ENCODE data around the gene PFDN6. TPM values are rescaled to one million over a fixed set of nuclear protein-coding genes. Genes with fewer than 3 reads are reported as not detected.

PFDN6 gene
- total and polyA plus RNA-seq, 2 experiments from 2014 or later = 35.1 to 72.8 TPM

DNA sequence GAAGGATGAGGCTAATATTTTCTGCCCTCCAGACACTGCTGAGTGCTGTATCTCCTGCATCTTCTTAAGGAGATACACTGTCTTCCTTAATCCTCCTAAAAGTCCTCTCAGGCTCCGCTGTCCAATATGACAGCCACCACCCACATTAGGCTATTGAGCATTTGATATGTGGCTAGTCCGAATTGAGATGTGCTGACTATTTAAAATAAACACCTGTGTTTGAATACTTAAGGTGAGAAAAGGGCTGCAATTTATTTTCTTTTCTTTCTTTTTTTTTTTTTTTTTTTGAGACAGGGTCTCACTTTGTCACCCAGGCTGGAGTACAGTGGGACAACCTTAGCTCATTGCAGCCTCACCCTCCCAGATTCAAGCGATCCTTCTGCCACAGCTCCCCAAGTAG is 12.5 kb downstream of the PFDN6 start:
- Histone ChIP-seq H3K9me3 (ENCODE audit: low read depth) (no peaks in the 10 kb centered on the region), H3K4me1 (ENCODE audit: low read depth) (peaks cover 3% of the 10 kb centered on the region), H3K27me3 (no peaks in the 10 kb centered on the region), H3K36me3 (no peaks in the 10 kb centered on the region), H3K4me3 (no peak overlapping the region), H3K27ac (no peak overlapping the region)
- no peak for DNase-seq (ENCODE audit: low read depth in 1 of 2, low spot score in 1 of 2)
- TF ChIP-seq, protein P1, sequence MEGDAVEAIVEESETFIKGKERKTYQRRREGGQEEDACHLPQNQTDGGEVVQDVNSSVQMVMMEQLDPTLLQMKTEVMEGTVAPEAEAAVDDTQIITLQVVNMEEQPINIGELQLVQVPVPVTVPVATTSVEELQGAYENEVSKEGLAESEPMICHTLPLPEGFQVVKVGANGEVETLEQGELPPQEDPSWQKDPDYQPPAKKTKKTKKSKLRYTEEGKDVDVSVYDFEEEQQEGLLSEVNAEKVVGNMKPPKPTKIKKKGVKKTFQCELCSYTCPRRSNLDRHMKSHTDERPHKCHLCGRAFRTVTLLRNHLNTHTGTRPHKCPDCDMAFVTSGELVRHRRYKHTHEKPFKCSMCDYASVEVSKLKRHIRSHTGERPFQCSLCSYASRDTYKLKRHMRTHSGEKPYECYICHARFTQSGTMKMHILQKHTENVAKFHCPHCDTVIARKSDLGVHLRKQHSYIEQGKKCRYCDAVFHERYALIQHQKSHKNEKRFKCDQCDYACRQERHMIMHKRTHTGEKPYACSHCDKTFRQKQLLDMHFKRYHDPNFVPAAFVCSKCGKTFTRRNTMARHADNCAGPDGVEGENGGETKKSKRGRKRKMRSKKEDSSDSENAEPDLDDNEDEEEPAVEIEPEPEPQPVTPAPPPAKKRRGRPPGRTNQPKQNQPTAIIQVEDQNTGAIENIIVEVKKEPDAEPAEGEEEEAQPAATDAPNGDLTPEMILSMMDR (IDR thresholded peaks at IDR 0.05; ENCODE audit: low read depth, low read length) = no peak

DNA sequence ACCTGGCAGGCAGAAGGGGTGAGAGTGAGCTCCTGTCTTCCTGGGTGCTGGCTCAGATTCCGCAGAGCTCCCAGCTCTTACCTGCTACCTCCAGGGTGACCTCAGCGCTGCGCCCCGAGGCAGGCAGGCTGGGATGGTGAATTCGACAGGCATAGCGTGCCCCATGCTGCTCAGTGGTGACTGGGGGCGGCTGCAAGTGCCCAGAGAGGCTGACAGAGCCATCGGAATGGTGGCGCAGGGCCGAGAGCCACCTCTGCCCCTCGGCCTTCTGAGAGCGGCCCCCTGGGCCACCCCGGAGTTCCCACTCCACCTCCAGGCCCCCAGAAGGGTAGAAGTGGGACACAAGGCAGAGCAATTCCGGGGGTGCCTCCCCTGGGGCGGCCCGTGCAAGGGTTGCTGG is 14.8 kb downstream of the PFDN6 start:
- no peaks in the 10 kb centered on the region for H3K27me3 ChIP-seq
- TF ChIP-seq, protein P1 (IDR thresholded peaks at IDR 0.05; ENCODE audit: low read depth, low read length) = no peak
- H3K4me3 ChIP-seq = no peak overlapping the region
- H3K9me3 ChIP-seq (ENCODE audit: low read depth) = no peaks in the 10 kb centered on the region
- DNase-seq (ENCODE audit: low read depth in 1 of 2, low spot score in 1 of 2) = no peak
- no peak overlapping the region for H3K27ac ChIP-seq
- no peaks in the 10 kb centered on the region for H3K36me3 ChIP-seq
- no peaks in the 10 kb centered on the region for H3K4me1 ChIP-seq (ENCODE audit: low read depth)

DNA sequence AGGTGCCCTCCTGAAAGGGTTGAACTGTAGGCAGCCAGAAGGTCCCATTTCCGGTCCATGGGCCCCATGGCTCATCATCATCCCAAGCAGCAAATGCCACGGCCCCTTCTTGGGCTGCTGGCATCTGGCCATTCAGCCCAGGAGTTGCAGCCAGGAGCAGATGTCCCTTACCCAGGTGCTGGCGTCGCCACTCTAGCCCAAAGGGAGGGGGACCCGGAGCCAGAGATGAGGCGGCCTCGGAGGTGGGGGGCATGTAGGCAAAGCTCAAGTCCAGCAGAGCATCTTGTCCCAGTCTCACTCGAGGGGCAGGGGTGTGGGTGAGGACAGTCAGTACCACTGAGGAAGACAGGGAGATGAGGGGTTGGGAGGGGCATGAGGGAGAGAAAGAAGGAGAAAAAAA is 15.7 kb downstream of the PFDN6 start:
- DNase-seq (ENCODE audit: low read depth in 1 of 2, low spot score in 1 of 2) = no peak

DNA sequence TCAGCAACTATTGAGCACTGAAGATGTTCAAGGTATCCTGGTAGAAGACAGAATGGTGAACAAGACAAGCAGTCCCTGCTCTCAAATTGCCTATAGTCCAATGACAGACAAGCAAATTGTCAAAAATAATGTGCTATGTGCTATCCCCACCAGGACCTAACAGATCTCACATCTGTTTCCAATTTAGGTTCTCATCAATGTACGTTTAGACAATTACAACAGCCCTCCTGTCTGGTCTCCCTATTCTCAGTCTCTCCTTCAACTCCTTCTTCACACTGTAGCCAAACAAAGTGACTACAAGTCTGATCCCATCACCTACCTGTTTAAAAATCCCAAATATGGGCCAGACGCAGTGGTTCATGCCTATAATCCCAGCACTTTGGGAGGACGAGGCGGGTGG is 17.0 kb downstream of the PFDN6 start:
- Histone ChIP-seq H3K27me3 (no peaks in the 10 kb centered on the region), H3K9me3 (ENCODE audit: low read depth) (no peaks in the 10 kb centered on the region), H3K4me1 (ENCODE audit: low read depth) (no peaks in the 10 kb centered on the region), H3K4me3 (no peak overlapping the region), H3K36me3 (no peaks in the 10 kb centered on the region), H3K27ac (no peak overlapping the region)
- TF ChIP-seq, protein P1 (IDR thresholded peaks at IDR 0.05; ENCODE audit: low read depth, low read length) = no peak
- DNase-seq (ENCODE audit: low read depth in 1 of 2, low spot score in 1 of 2) = no peak

More for the DNA sequence above, 15.7 kb downstream of the PFDN6 start:
- no peaks in the 10 kb centered on the region for H3K27me3 ChIP-seq
- TF ChIP-seq, protein P1 (IDR thresholded peaks at IDR 0.05; ENCODE audit: low read depth, low read length) = no peak
- no peak overlapping the region for H3K27ac ChIP-seq
- no peaks in the 10 kb centered on the region for H3K9me3 ChIP-seq (ENCODE audit: low read depth)
- H3K4me3 ChIP-seq = no peak overlapping the region
- no peaks in the 10 kb centered on the region for H3K4me1 ChIP-seq (ENCODE audit: low read depth)
- no peaks in the 10 kb centered on the region for H3K36me3 ChIP-seq

DNA sequence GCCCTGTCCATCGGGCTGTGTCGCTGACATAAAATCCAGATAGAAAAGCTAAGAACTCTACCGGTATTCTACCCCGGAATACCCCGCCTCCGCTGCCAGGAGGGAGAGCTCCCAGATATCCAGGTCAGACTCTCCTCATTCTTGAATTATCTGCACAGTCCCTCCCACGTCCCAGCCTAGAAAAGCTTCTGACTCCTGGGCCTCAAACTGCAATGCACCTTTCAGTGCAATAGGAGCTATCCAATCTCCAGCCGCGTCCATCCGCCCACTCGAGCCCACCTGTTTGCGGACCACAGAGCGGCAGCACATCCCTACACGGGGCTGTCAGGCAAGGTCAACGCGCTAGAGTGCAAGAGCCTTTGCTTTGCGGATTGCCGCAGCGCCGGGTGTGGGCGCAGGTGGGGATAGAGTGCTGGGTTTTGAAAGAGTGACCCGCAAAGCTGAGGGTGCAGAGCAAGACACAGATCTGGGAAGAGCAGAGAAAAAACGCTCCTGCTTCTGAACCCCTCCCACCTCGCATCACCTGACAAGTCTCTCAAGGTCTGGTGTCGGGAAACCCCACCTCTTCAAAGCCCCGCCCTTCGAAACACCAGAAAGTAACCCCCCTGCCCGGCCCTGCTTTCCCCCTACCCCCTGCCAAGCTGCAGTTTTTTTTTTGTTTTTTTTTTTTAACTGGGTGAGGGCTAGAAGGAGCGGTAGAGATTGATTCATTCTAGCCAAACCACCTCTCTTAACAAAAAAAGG is 23.1 kb downstream of the PFDN6 start:
- Histone ChIP-seq H3K36me3 (no peaks in the 10 kb centered on the region), H3K27ac (no peak overlapping the region), H3K27me3 (no peaks in the 10 kb centered on the region), H3K4me3 (peak overlapping the region; percentile 49), H3K9me3 (ENCODE audit: low read depth) (no peaks in the 10 kb centered on the region), H3K4me1 (ENCODE audit: low read depth) (peaks cover 4% of the 10 kb centered on the region)
- TF ChIP-seq, protein P1 (IDR thresholded peaks at IDR 0.05; ENCODE audit: low read depth, low read length) = no peak
- peak; percentile 31 to 72 for DNase-seq (ENCODE audit: low read depth in 1 of 2, low spot score in 1 of 2)

Measured in cardiac muscle cell (in vitro differentiated cells and primary cell).